ENCODE results near the gene STK39. TPM values are rescaled to one million over a fixed set of nuclear protein-coding genes. Genes with fewer than 3 reads are reported as not detected.

The STK39 gene
- total RNA-seq, 1 donor: 18.1 TPM

DNA sequence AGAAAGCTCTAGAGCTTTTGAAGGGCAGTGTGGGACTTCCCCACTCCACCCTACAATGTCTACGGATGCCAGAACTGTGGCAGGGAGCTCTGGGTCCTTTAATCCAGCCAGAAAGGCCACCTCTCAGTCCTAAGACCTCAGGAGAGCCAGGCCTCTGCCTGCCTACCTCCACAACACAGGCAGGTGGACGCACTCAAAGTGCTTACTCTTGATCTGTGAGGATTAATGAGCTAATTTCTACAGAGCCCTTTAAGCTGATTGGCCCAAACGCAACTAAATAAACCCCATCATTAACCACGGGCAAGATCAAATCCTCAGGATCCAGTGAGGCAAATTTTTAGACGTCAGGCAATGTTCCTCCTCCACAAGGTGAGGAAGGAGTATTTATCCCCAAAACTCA, 8.1 kb downstream of the STK39 start:
- H3K36me3 ChIP-seq (ENCODE audit: insufficient read depth, low read length): no peaks in the 10 kb centered on the region
- no peak overlapping the region for H3K27ac ChIP-seq (ENCODE audit: low read depth, low read length)
- TF ChIP-seq, protein P1, sequence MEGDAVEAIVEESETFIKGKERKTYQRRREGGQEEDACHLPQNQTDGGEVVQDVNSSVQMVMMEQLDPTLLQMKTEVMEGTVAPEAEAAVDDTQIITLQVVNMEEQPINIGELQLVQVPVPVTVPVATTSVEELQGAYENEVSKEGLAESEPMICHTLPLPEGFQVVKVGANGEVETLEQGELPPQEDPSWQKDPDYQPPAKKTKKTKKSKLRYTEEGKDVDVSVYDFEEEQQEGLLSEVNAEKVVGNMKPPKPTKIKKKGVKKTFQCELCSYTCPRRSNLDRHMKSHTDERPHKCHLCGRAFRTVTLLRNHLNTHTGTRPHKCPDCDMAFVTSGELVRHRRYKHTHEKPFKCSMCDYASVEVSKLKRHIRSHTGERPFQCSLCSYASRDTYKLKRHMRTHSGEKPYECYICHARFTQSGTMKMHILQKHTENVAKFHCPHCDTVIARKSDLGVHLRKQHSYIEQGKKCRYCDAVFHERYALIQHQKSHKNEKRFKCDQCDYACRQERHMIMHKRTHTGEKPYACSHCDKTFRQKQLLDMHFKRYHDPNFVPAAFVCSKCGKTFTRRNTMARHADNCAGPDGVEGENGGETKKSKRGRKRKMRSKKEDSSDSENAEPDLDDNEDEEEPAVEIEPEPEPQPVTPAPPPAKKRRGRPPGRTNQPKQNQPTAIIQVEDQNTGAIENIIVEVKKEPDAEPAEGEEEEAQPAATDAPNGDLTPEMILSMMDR (IDR thresholded peaks at IDR 0.05; ENCODE audit: extremely low read depth, low read depth, low read length): no peak
- no peak overlapping the region for H3K4me2 ChIP-seq (ENCODE audit: insufficient read depth, low read length)
- peaks cover 62% of the 10 kb centered on the region for H3K79me2 ChIP-seq (ENCODE audit: insufficient read depth, low read length)
- no peak overlapping the region for H2AFZ ChIP-seq (ENCODE audit: low read length)
- peaks cover 15% of the 10 kb centered on the region for H3K4me1 ChIP-seq (ENCODE audit: insufficient read depth, low read length)
- peaks cover 27% of the 10 kb centered on the region for H4K20me1 ChIP-seq (ENCODE audit: insufficient read depth, low read length)
- H3K9me3 ChIP-seq (ENCODE audit: low read depth, low read length): no peaks in the 10 kb centered on the region
- DNase-seq (ENCODE audit: insufficient read length, low spot score, missing footprints): no peak
- no peak overlapping the region for H3K4me3 ChIP-seq (ENCODE audit: insufficient read depth, low read length)
- H3K27me3 ChIP-seq (ENCODE audit: insufficient read depth, low read length): no peaks in the 10 kb centered on the region

DNA sequence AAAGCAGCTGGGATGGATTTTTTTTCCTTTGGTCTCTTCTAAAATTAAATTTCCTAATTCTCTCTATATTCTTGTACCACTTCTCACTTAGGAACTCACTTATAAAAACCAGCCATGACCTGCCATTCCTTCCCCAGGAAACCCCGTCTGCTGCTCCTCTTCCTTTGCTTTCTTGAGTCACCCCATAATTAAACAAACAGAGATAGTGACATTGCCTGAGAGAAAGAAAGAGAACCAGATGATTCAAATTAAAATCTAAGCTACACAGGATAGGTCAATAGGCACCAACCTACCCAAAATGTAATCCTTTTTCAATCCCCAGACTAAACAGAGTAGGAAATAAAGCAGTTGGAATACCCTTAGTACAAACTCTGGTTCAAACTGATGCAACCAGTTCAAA, 9.7 kb downstream of the STK39 start:
- H2AFZ ChIP-seq (ENCODE audit: low read length): no peak overlapping the region
- no peak overlapping the region for H3K4me2 ChIP-seq (ENCODE audit: insufficient read depth, low read length)
- peaks cover 52% of the 10 kb centered on the region for H3K79me2 ChIP-seq (ENCODE audit: insufficient read depth, low read length)

DNA sequence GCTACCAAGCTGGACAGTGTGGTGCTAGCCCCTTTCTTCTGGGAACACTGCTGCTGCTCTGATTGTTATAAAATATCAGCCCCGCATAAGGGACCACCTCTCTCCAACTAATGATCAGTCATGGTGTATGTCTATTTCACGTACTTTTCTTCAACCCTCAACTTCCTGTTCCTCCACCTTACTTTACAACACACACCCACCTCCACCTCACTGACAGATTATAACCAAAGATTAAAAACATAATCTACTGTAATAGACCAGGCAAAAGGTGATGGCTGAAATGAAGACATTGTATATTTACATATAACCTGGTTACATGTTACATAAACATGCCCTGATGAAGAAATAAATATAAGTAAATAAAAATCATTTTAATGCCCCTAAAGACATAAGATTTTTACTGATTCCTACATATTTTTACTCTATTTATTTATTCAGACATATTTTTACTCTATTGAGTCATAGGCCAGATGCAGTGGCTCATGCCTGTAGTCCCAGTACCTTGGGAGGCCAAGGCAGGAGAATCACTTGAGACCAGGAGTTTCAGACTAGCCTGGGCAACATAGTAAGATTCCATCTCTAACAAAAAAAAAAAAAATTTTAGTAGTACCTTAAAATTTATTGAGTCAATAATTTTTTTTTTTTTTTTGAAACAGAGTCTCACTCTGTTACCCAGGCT, 12.8 kb downstream of the STK39 start:
- Histone ChIP-seq H3K9me3 (ENCODE audit: low read depth, low read length) (no peaks in the 10 kb centered on the region), H3K4me1 (ENCODE audit: insufficient read depth, low read length) (peaks cover 22% of the 10 kb centered on the region), H3K36me3 (ENCODE audit: insufficient read depth, low read length) (no peaks in the 10 kb centered on the region), H3K27me3 (ENCODE audit: insufficient read depth, low read length) (no peaks in the 10 kb centered on the region), H3K79me2 (ENCODE audit: insufficient read depth, low read length) (peaks cover 55% of the 10 kb centered on the region), H3K27ac (ENCODE audit: low read depth, low read length) (peak overlapping the region; percentile 42), H4K20me1 (ENCODE audit: insufficient read depth, low read length) (peaks cover 4% of the 10 kb centered on the region), H3K4me3 (ENCODE audit: insufficient read depth, low read length) (no peak overlapping the region), H3K4me2 (ENCODE audit: insufficient read depth, low read length) (peak overlapping the region; percentile 64), H2AFZ (ENCODE audit: low read length) (no peak overlapping the region)
- no peak for DNase-seq (ENCODE audit: insufficient read length, low spot score, missing footprints)
- TF ChIP-seq, protein P1 (IDR thresholded peaks at IDR 0.05; ENCODE audit: extremely low read depth, low read depth, low read length): no peak

More for the DNA sequence above, 9.7 kb downstream of the STK39 start:
- Histone ChIP-seq H3K27ac (ENCODE audit: low read depth, low read length) (no peak overlapping the region), H3K4me3 (ENCODE audit: insufficient read depth, low read length) (no peak overlapping the region), H3K36me3 (ENCODE audit: insufficient read depth, low read length) (no peaks in the 10 kb centered on the region), H3K4me1 (ENCODE audit: insufficient read depth, low read length) (peaks cover 27% of the 10 kb centered on the region), H4K20me1 (ENCODE audit: insufficient read depth, low read length) (peaks cover 22% of the 10 kb centered on the region), H3K27me3 (ENCODE audit: insufficient read depth, low read length) (no peaks in the 10 kb centered on the region), H3K9me3 (ENCODE audit: low read depth, low read length) (no peaks in the 10 kb centered on the region)
- DNase-seq (ENCODE audit: insufficient read length, low spot score, missing footprints): no peak
- TF ChIP-seq, protein P1 (IDR thresholded peaks at IDR 0.05; ENCODE audit: extremely low read depth, low read depth, low read length): no peak

DNA sequence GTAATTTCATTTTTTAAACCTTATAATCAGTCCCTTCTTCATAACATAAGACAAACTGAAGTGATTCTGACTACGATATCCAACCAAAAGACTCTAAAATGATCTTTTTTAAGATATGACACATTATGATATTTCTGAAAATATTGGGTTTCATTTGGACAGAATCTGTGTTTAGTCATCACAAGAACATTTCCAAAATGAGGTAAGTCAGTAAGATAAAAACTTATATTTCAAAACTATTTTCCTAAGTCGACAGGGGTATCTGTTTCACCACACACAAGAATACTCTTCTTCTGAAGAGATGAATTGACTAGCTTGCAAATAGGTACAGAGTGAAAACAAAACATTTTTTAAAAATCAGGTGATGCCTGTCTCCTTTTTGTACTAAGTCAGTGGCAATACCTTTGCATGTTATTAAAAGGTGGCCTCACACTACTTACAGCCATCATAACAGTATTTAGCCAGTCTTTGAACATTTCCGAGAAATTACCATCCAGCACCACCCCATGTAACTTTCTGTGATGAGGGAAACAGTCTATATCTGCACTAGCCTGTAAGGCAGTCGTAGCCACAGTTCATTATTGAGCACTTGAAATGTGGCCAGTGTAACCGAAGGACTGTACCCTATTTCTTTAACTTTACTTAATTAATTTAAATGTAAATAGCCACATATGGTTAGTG, 13.5 kb downstream of the STK39 start:
- TF ChIP-seq, protein P1 (IDR thresholded peaks at IDR 0.05; ENCODE audit: extremely low read depth, low read depth, low read length): no peak
- peaks cover 22% of the 10 kb centered on the region for H3K4me1 ChIP-seq (ENCODE audit: insufficient read depth, low read length)
- no peaks in the 10 kb centered on the region for H3K9me3 ChIP-seq (ENCODE audit: low read depth, low read length)
- H3K4me3 ChIP-seq (ENCODE audit: insufficient read depth, low read length): peak overlapping the region; percentile 7
- H3K79me2 ChIP-seq (ENCODE audit: insufficient read depth, low read length): peaks cover 52% of the 10 kb centered on the region
- DNase-seq (ENCODE audit: insufficient read length, low spot score, missing footprints): no peak
- peak overlapping the region; percentile 63 for H3K27ac ChIP-seq (ENCODE audit: low read depth, low read length)
- H2AFZ ChIP-seq (ENCODE audit: low read length): no peak overlapping the region
- H3K36me3 ChIP-seq (ENCODE audit: insufficient read depth, low read length): no peaks in the 10 kb centered on the region
- peak overlapping the region; percentile 64 for H3K4me2 ChIP-seq (ENCODE audit: insufficient read depth, low read length)
- H4K20me1 ChIP-seq (ENCODE audit: insufficient read depth, low read length): no peaks in the 10 kb centered on the region
- no peaks in the 10 kb centered on the region for H3K27me3 ChIP-seq (ENCODE audit: insufficient read depth, low read length)

All from osteoblast (primary cell).